ENCODE measurements around the gene WDR41.
"Not testable (repeated sequence)": the region's sequence is repeated elsewhere in the genome, so short reads cannot be mapped to it uniquely, and the experiment has no call there.

Gene WDR41

GRCh38 chr5:77486344-77486962 lies 5.7 kb downstream of the WDR41 start:
- no peak for DNase-seq (ENCODE audit: extremely low read depth, insufficient read length)
- no peak for TF ChIP-seq CTCF (IDR thresholded peaks at IDR 0.05; ENCODE audit: insufficient read depth, low read length, poor library complexity, severe bottlenecking)
- H3K27me3 ChIP-seq (replicated peaks; ENCODE audit: control insufficient read depth, insufficient read depth, low read length): no peaks in the 10 kb centered on the region
- H3K4me3 ChIP-seq (replicated peaks; ENCODE audit: low read depth, low read length): no peak overlapping the region
- peaks cover 4% of the 10 kb centered on the region for H3K36me3 ChIP-seq (ENCODE audit: control insufficient read depth, insufficient read depth, low read length)

GRCh38 chr5:77483682-77484081 lies 8.4 kb downstream of the WDR41 start:
- DNase-seq (ENCODE audit: extremely low read depth, insufficient read length): no peak
- no peak for TF ChIP-seq CTCF (IDR thresholded peaks at IDR 0.05; ENCODE audit: insufficient read depth, low read length, poor library complexity, severe bottlenecking)
- peaks cover 4% of the 10 kb centered on the region for H3K36me3 ChIP-seq (ENCODE audit: control insufficient read depth, insufficient read depth, low read length)

GRCh38 chr5:77475041-77475440 lies 17.1 kb downstream of the WDR41 start:
- DNase-seq (ENCODE audit: extremely low read depth, insufficient read length); H3K4me3 ChIP-seq (replicated peaks; ENCODE audit: low read depth, low read length); H3K27me3 ChIP-seq (replicated peaks; ENCODE audit: control insufficient read depth, insufficient read depth, low read length); H3K36me3 ChIP-seq (ENCODE audit: control insufficient read depth, insufficient read depth, low read length): not testable (repeated sequence)

More at GRCh38 chr5:77483682-77484081, 8.4 kb downstream of the WDR41 start:
- Histone ChIP-seq H3K27me3 (replicated peaks; ENCODE audit: control insufficient read depth, insufficient read depth, low read length) (no peaks in the 10 kb centered on the region), H3K4me3 (replicated peaks; ENCODE audit: low read depth, low read length) (no peak overlapping the region)

- H3K4me3 ChIP-seq (replicated peaks; ENCODE audit: low read depth, low read length); H3K36me3 ChIP-seq (ENCODE audit: control insufficient read depth, insufficient read depth, low read length); H3K27me3 ChIP-seq (replicated peaks; ENCODE audit: control insufficient read depth, insufficient read depth, low read length); DNase-seq (ENCODE audit: extremely low read depth, insufficient read length): not testable (repeated sequence)
These were observed 23.2 kb downstream of the WDR41 start for GRCh38 chr5:77468875-77469274.

GRCh38 chr5:77463905-77464304 lies 28.2 kb downstream of the WDR41 start:
- Histone ChIP-seq H3K27me3 (replicated peaks; ENCODE audit: control insufficient read depth, insufficient read depth, low read length) (no peaks in the 10 kb centered on the region), H3K4me3 (replicated peaks; ENCODE audit: low read depth, low read length) (no peak overlapping the region), H3K36me3 (ENCODE audit: control insufficient read depth, insufficient read depth, low read length) (no peaks in the 10 kb centered on the region)
- no peak for TF ChIP-seq CTCF (IDR thresholded peaks at IDR 0.05; ENCODE audit: insufficient read depth, low read length, poor library complexity, severe bottlenecking)
- DNase-seq (ENCODE audit: extremely low read depth, insufficient read length): no peak

- TF ChIP-seq CTCF (IDR thresholded peaks at IDR 0.05; ENCODE audit: insufficient read depth, low read length, poor library complexity, severe bottlenecking): no peak
- H3K27me3 ChIP-seq (replicated peaks; ENCODE audit: control insufficient read depth, insufficient read depth, low read length): no peaks in the 10 kb centered on the region
- no peak for DNase-seq (ENCODE audit: extremely low read depth, insufficient read length)
- no peaks in the 10 kb centered on the region for H3K36me3 ChIP-seq (ENCODE audit: control insufficient read depth, insufficient read depth, low read length)
- no peak overlapping the region for H3K4me3 ChIP-seq (replicated peaks; ENCODE audit: low read depth, low read length)
These were observed 30.8 kb downstream of the WDR41 start for GRCh38 chr5:77461287-77461686.

- peaks cover under 1% of the 10 kb centered on the region; the same call in 1 of the 2 replicates for H3K36me3 ChIP-seq (ENCODE audit: control insufficient read depth, insufficient read depth, low read length)
- no peak for DNase-seq (ENCODE audit: extremely low read depth, insufficient read length)
- TF ChIP-seq CTCF (IDR thresholded peaks at IDR 0.05; ENCODE audit: insufficient read depth, low read length, poor library complexity, severe bottlenecking): no peak
These were observed 38.0 kb downstream of the WDR41 start for GRCh38 chr5:77454123-77454522.

More at GRCh38 chr5:77454123-77454522, 38.0 kb downstream of the WDR41 start:
- Histone ChIP-seq H3K27me3 (replicated peaks; ENCODE audit: control insufficient read depth, insufficient read depth, low read length) (no peaks in the 10 kb centered on the region), H3K4me3 (replicated peaks; ENCODE audit: low read depth, low read length) (no peak overlapping the region)

All from GM06990 (cell line).